HG03139 (cell line): ENCODE data around the gene RTN1.

Experiments
- ATAC-seq: cut with Tn5 transposase; IDR thresholded peaks from one replicate; pipeline ENCODE4 v1.9.1; 2021; ENCODE audit not compliant: unreplicated experiment

The RTN1 gene

GRCh38 chr14:59850458-59850857 is 20.1 kb downstream of the RTN1 start:
- ATAC-seq: no peak

GRCh38 chr14:59849411-59850130 is 21.0 kb downstream of the RTN1 start:
- no peak for ATAC-seq

- no peak for ATAC-seq
Observed at GRCh38 chr14:59848671-59849070, 21.9 kb downstream of the RTN1 start.

- ATAC-seq: no peak
Observed at GRCh38 chr14:59847711-59848110, 22.9 kb downstream of the RTN1 start.

GRCh38 chr14:59846595-59846994 is 24.0 kb downstream of the RTN1 start:
- no peak for ATAC-seq

- ATAC-seq: no peak
Observed at GRCh38 chr14:59845245-59845644, 25.3 kb downstream of the RTN1 start.

- ATAC-seq: no peak
Observed at GRCh38 chr14:59844186-59844812, 26.3 kb downstream of the RTN1 start.

GRCh38 chr14:59836116-59836515 is 34.5 kb downstream of the RTN1 start:
- ATAC-seq: no peak

- ATAC-seq: no peak
Observed at GRCh38 chr14:59832653-59833294, 37.8 kb downstream of the RTN1 start.

GRCh38 chr14:59831121-59831730 is 39.4 kb downstream of the RTN1 start:
- ATAC-seq: no peak

GRCh38 chr14:59830338-59830734 is 40.2 kb downstream of the RTN1 start:
- ATAC-seq: no peak

GRCh38 chr14:59829469-59830337 is 40.9 kb downstream of the RTN1 start:
- ATAC-seq: no peak

GRCh38 chr14:59828276-59828675 is 42.3 kb downstream of the RTN1 start:
- ATAC-seq: no peak

GRCh38 chr14:59827401-59827800 is 43.2 kb downstream of the RTN1 start:
- no peak for ATAC-seq

GRCh38 chr14:59826150-59826549 is 44.4 kb downstream of the RTN1 start:
- no peak for ATAC-seq

GRCh38 chr14:59823179-59823578 is 47.4 kb downstream of the RTN1 start:
- ATAC-seq: no peak

GRCh38 chr14:59819446-59820088 is 51.0 kb downstream of the RTN1 start:
- ATAC-seq: no peak

- ATAC-seq: no peak
Observed at GRCh38 chr14:59816941-59817340, 53.6 kb downstream of the RTN1 start.

GRCh38 chr14:59814988-59815387 is 55.6 kb downstream of the RTN1 start:
- ATAC-seq: no peak

- ATAC-seq: no peak
Observed at GRCh38 chr14:59811815-59812214, 58.8 kb downstream of the RTN1 start.
